ENCODE measurements around the gene SPTAN1.
A peak's percentile ranks its signal among the peaks of the same experiment; 100 is the strongest.

Gene SPTAN1

DNA sequence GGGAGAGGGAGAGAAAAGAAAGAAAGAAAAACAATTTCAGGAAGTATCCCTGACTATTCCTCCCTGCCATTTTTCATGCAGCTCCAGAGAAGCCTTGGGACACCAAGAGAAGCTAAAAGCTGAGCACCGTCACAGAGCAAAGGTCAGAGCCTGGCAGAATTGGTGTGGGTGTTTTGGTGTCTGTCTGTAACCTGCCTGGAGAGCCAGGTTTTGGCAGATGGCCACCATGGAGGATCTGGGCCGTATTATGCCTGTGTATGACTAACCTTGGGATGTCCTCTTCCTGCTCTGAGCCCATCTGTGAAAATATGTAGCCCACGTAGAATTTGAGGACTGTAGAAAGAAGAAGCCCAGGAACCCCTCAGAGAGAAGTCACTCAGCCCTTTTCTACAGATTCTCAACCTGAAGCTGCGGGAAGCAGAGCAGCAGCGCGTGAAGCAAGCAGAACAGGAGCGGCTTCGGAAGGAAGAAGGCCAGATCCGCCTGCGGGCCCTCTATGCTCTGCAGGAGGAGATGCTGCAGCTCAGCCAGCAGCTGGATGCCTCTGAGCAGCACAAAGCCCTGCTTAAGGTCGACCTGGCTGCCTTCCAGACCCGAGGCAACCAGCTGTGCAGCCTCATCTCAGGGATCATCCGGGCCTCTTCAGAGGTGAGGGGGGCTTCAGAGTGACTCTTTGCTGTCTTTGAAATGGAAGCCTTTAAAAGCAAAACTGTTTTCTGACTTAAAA is 29.0 kb upstream of the SPTAN1 start:
- Histone ChIP-seq H3K4me2 (ENCODE audit: low read length, poor library complexity, severe bottlenecking) (peak overlapping the region; percentile 54), H3K14ac (ENCODE audit: low read length in 2 of 2) (no peak overlapping the region), H4K91ac (ENCODE audit: low read length) (no peak overlapping the region), H3K79me1 (replicated peaks; ENCODE audit: low read length, poor library complexity, severe bottlenecking) (peaks cover 6% of the 10 kb centered on the region), H3K27ac (ENCODE audit: low read length, poor library complexity, severe bottlenecking) (peak overlapping the region; percentile 96), H2BK120ac (ENCODE audit: low read depth, low read length) (no peak overlapping the region), H3K23ac (ENCODE audit: low read length in 2 of 2) (no peak overlapping the region), H3K4me1 (ENCODE audit: control insufficient read depth, insufficient read depth, low read depth, low read length) (peaks cover 15% of the 10 kb centered on the region), H2BK15ac (ENCODE audit: low read depth, poor library complexity, severe bottlenecking) (no peak overlapping the region), H2AK5ac (ENCODE audit: low read length, severe bottlenecking) (peak overlapping the region; percentile 75), H2BK5ac (ENCODE audit: low read depth, low read length, poor library complexity, severe bottlenecking) (no peak overlapping the region), H3K27me3 (ENCODE audit: control insufficient read depth in 1 of 2, insufficient read depth in 1 of 2, low read length in 2 of 2) (no peaks in the 10 kb centered on the region), H3K9ac (ENCODE audit: low read length) (peak overlapping the region; percentile 4), H3K36me3 (ENCODE audit: control insufficient read depth in 1 of 2, insufficient read depth in 2 of 2, low read depth in 1 of 2, low read length in 2 of 2) (peaks cover 28 to 63% of the 10 kb centered on the region in 2 experiments), H3K9me3 (ENCODE audit: control insufficient read depth, low read length) (no peaks in the 10 kb centered on the region), H4K8ac (ENCODE audit: low read length) (peak overlapping the region; percentile 30), H3K18ac (ENCODE audit: low read depth in 1 of 2, low read length in 2 of 2) (no peak overlapping the region), H2BK12ac (ENCODE audit: low read length in 2 of 2) (no peak overlapping the region), H2AFZ (ENCODE audit: low read depth, low read length) (no peak overlapping the region), H3K4ac (ENCODE audit: low read depth in 1 of 2, low read length in 2 of 2) (no peak overlapping the region), H3K4me3 (ENCODE audit: insufficient read depth in 1 of 2, low read depth in 1 of 2, low read length in 2 of 2) (no peak overlapping the region)
- whole genome bisulfite sequencing: 82% methylated on average over 12 of the region's 13 CpGs
- DNase-seq: peak; percentile 29

- H3K27ac ChIP-seq (ENCODE audit: low read length, poor library complexity, severe bottlenecking): no peak overlapping the region
- no peak for DNase-seq
- H4K91ac ChIP-seq (ENCODE audit: low read length): no peak overlapping the region
- peaks cover 43 to 72% of the 10 kb centered on the region in 2 experiments for H3K36me3 ChIP-seq (ENCODE audit: control insufficient read depth in 1 of 2, insufficient read depth in 2 of 2, low read depth in 1 of 2, low read length in 2 of 2)
- H3K4me1 ChIP-seq (ENCODE audit: control insufficient read depth, insufficient read depth, low read depth, low read length): peaks cover 12% of the 10 kb centered on the region
- WGBS: no CpG with 5 or more reads among the region's 2 CpGs
- H3K9ac ChIP-seq (ENCODE audit: low read length): no peak overlapping the region
- H2BK5ac ChIP-seq (ENCODE audit: low read depth, low read length, poor library complexity, severe bottlenecking): peak overlapping the region; percentile 80
- no peak overlapping the region for H3K14ac ChIP-seq (ENCODE audit: low read length in 2 of 2)
- no peak overlapping the region for H2BK12ac ChIP-seq (ENCODE audit: low read length in 2 of 2)
- H3K23ac ChIP-seq (ENCODE audit: low read length in 2 of 2): no peak overlapping the region
- H3K27me3 ChIP-seq (ENCODE audit: control insufficient read depth in 1 of 2, insufficient read depth in 1 of 2, low read length in 2 of 2): no peaks in the 10 kb centered on the region
- no peaks in the 10 kb centered on the region for H3K9me3 ChIP-seq (ENCODE audit: control insufficient read depth, low read length)
- H3K4ac ChIP-seq (ENCODE audit: low read depth in 1 of 2, low read length in 2 of 2): no peak overlapping the region
- H2AK5ac ChIP-seq (ENCODE audit: low read length, severe bottlenecking): no peak overlapping the region
- no peak overlapping the region for H2AFZ ChIP-seq (ENCODE audit: low read depth, low read length)
- H2BK15ac ChIP-seq (ENCODE audit: low read depth, poor library complexity, severe bottlenecking): no peak overlapping the region
- H3K4me3 ChIP-seq (ENCODE audit: insufficient read depth in 1 of 2, low read depth in 1 of 2, low read length in 2 of 2): no peak overlapping the region
- peaks cover 5% of the 10 kb centered on the region for H3K79me1 ChIP-seq (replicated peaks; ENCODE audit: low read length, poor library complexity, severe bottlenecking)
- no peak overlapping the region for H4K8ac ChIP-seq (ENCODE audit: low read length)
- H3K4me2 ChIP-seq (ENCODE audit: low read length, poor library complexity, severe bottlenecking): no peak overlapping the region
- H3K18ac ChIP-seq (ENCODE audit: low read depth in 1 of 2, low read length in 2 of 2): no peak overlapping the region
- H2BK120ac ChIP-seq (ENCODE audit: low read depth, low read length): no peak overlapping the region
These were observed 25.7 kb upstream of the SPTAN1 start for GRCh38 chr9:128526720-128527119.

- H3K18ac ChIP-seq (ENCODE audit: low read depth in 1 of 2, low read length in 2 of 2): no peak overlapping the region
- WGBS: 50% methylated on average over 15 of the region's 15 CpGs
- peaks cover 45 to 75% of the 10 kb centered on the region in 2 experiments for H3K36me3 ChIP-seq (ENCODE audit: control insufficient read depth in 1 of 2, insufficient read depth in 2 of 2, low read depth in 1 of 2, low read length in 2 of 2)
These were observed 23.8 kb upstream of the SPTAN1 start for GRCh38 chr9:128528445-128529160.

DNA sequence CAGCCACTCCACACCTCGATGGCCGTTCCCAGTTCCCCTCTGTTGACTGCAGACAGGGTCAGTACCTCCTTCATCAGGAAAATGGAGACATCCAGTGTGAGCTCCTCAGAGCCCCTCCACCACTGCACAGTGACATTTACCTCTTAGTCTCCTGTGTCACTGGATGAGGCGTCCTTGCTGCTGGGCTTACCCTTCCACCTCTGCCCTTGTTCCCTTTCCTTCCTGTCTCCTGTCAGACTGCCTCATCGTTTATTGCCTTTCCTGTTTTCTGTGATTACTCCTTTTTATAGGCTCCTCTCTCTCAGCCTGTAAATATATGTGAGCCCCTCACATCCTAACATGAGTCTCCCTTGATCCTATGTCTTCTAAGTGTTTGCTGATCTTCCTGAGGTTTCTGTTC is 23.2 kb upstream of the SPTAN1 start:
- Histone ChIP-seq H2AK5ac (ENCODE audit: low read length, severe bottlenecking) (no peak overlapping the region), H3K4ac (ENCODE audit: low read depth in 1 of 2, low read length in 2 of 2) (no peak overlapping the region), H3K14ac (ENCODE audit: low read length in 2 of 2) (no peak overlapping the region), H3K27me3 (ENCODE audit: control insufficient read depth in 1 of 2, insufficient read depth in 1 of 2, low read length in 2 of 2) (no peaks in the 10 kb centered on the region), H4K91ac (ENCODE audit: low read length) (no peak overlapping the region), H3K79me1 (replicated peaks; ENCODE audit: low read length, poor library complexity, severe bottlenecking) (peaks cover 5% of the 10 kb centered on the region), H2BK120ac (ENCODE audit: low read depth, low read length) (no peak overlapping the region), H3K18ac (ENCODE audit: low read depth in 1 of 2, low read length in 2 of 2) (no peak overlapping the region), H4K8ac (ENCODE audit: low read length) (no peak overlapping the region), H2AFZ (ENCODE audit: low read depth, low read length) (no peak overlapping the region), H2BK5ac (ENCODE audit: low read depth, low read length, poor library complexity, severe bottlenecking) (no peak overlapping the region), H2BK15ac (ENCODE audit: low read depth, poor library complexity, severe bottlenecking) (no peak overlapping the region), H3K4me1 (ENCODE audit: control insufficient read depth, insufficient read depth, low read depth, low read length) (peaks cover 2% of the 10 kb centered on the region), H3K27ac (ENCODE audit: low read length, poor library complexity, severe bottlenecking) (no peak overlapping the region), H2BK12ac (ENCODE audit: low read length in 2 of 2) (no peak overlapping the region), H3K36me3 (ENCODE audit: control insufficient read depth in 1 of 2, insufficient read depth in 2 of 2, low read depth in 1 of 2, low read length in 2 of 2) (peaks cover 50 to 77% of the 10 kb centered on the region in 2 experiments), H3K4me3 (ENCODE audit: insufficient read depth in 1 of 2, low read depth in 1 of 2, low read length in 2 of 2) (no peak overlapping the region), H3K9ac (ENCODE audit: low read length) (no peak overlapping the region), H3K9me3 (ENCODE audit: control insufficient read depth, low read length) (no peaks in the 10 kb centered on the region), H3K23ac (ENCODE audit: low read length in 2 of 2) (no peak overlapping the region), H3K4me2 (ENCODE audit: low read length, poor library complexity, severe bottlenecking) (no peak overlapping the region)
- WGBS: 84% methylated on average over 4 of the region's 4 CpGs
- no peak for DNase-seq

More at GRCh38 chr9:128528445-128529160, 23.8 kb upstream of the SPTAN1 start:
- Histone ChIP-seq H3K9me3 (ENCODE audit: control insufficient read depth, low read length) (no peaks in the 10 kb centered on the region), H3K14ac (ENCODE audit: low read length in 2 of 2) (no peak overlapping the region), H2BK120ac (ENCODE audit: low read depth, low read length) (no peak overlapping the region), H2BK12ac (ENCODE audit: low read length in 2 of 2) (no peak overlapping the region), H2BK15ac (ENCODE audit: low read depth, poor library complexity, severe bottlenecking) (no peak overlapping the region), H3K79me1 (replicated peaks; ENCODE audit: low read length, poor library complexity, severe bottlenecking) (peaks cover 5% of the 10 kb centered on the region), H3K4me3 (ENCODE audit: insufficient read depth in 1 of 2, low read depth in 1 of 2, low read length in 2 of 2) (no peak overlapping the region), H3K23ac (ENCODE audit: low read length in 2 of 2) (no peak overlapping the region), H2AFZ (ENCODE audit: low read depth, low read length) (no peak overlapping the region), H4K8ac (ENCODE audit: low read length) (no peak overlapping the region), H3K4me1 (ENCODE audit: control insufficient read depth, insufficient read depth, low read depth, low read length) (peaks cover 2% of the 10 kb centered on the region), H2BK5ac (ENCODE audit: low read depth, low read length, poor library complexity, severe bottlenecking) (no peak overlapping the region), H3K27me3 (ENCODE audit: control insufficient read depth in 1 of 2, insufficient read depth in 1 of 2, low read length in 2 of 2) (no peaks in the 10 kb centered on the region), H4K91ac (ENCODE audit: low read length) (no peak overlapping the region), H3K4me2 (ENCODE audit: low read length, poor library complexity, severe bottlenecking) (no peak overlapping the region), H3K9ac (ENCODE audit: low read length) (no peak overlapping the region), H3K27ac (ENCODE audit: low read length, poor library complexity, severe bottlenecking) (no peak overlapping the region), H3K4ac (ENCODE audit: low read depth in 1 of 2, low read length in 2 of 2) (no peak overlapping the region), H2AK5ac (ENCODE audit: low read length, severe bottlenecking) (no peak overlapping the region)
- DNase-seq: peak; percentile 44

Measured in mesenchymal stem cell (in vitro differentiated cells and primary cell).